ENCODE data around the gene ABHD6.

The ABHD6 gene

GRCh38 chr3:58292866-58293265 lies 55.3 kb downstream of the ABHD6 start:
- TF ChIP-seq YY1 (IDR thresholded peaks at IDR 0.05; ENCODE audit: low read depth) (no peak), NFIC (IDR thresholded peaks at IDR 0.05) (no peak), ZBTB7A (IDR thresholded peaks at IDR 0.05; ENCODE audit: low read depth) (no peak), REST (IDR thresholded peaks at IDR 0.05; ENCODE audit: low read depth) (no peak), TAF1 (IDR thresholded peaks at IDR 0.05; ENCODE audit: low read depth) (no peak)

GRCh38 chr3:58293516-58293915 lies 55.9 kb downstream of the ABHD6 start:
- no peak for TF ChIP-seq CREB1 (IDR thresholded peaks at IDR 0.05; ENCODE audit: low read depth)
- TF ChIP-seq FOXM1 (IDR thresholded peaks at IDR 0.05; ENCODE audit: borderline replicate concordance, low read depth), result no peak
- no peak for TF ChIP-seq REST (IDR thresholded peaks at IDR 0.05; ENCODE audit: low read depth)
- TF ChIP-seq TEAD4 (IDR thresholded peaks at IDR 0.05), result no peak
- TF ChIP-seq EP300 (IDR thresholded peaks at IDR 0.05; ENCODE audit: borderline replicate concordance), result no peak
- TF ChIP-seq YY1 (IDR thresholded peaks at IDR 0.05; ENCODE audit: low read depth), result no peak
- TF ChIP-seq TAF1 (IDR thresholded peaks at IDR 0.05; ENCODE audit: low read depth), result no peak
- no peak for TF ChIP-seq ZBTB7A (IDR thresholded peaks at IDR 0.05; ENCODE audit: low read depth)
- TF ChIP-seq NFIC (IDR thresholded peaks at IDR 0.05), result no peak
- no peak for TF ChIP-seq RAD21 (IDR thresholded peaks at IDR 0.05; ENCODE audit: low read depth)
- TF ChIP-seq TCF12 (IDR thresholded peaks at IDR 0.05; ENCODE audit: low read depth), result no peak
- TF ChIP-seq MAX (IDR thresholded peaks at IDR 0.05), result no peak
- TF ChIP-seq USF1 (IDR thresholded peaks at IDR 0.05), result no peak

GRCh38 chr3:58296269-58296668 lies 58.7 kb downstream of the ABHD6 start:
- no peak for TF ChIP-seq TCF12 (IDR thresholded peaks at IDR 0.05; ENCODE audit: low read depth)
- no peak for TF ChIP-seq CEBPB (IDR thresholded peaks at IDR 0.05)
- TF ChIP-seq EP300 (IDR thresholded peaks at IDR 0.05; ENCODE audit: borderline replicate concordance), result no peak
- TF ChIP-seq MAX (IDR thresholded peaks at IDR 0.05), result no peak
- TF ChIP-seq TAF1 (IDR thresholded peaks at IDR 0.05; ENCODE audit: low read depth), result no peak
- no peak for TF ChIP-seq EGR1 (IDR thresholded peaks at IDR 0.05)
- no peak for TF ChIP-seq NFIC (IDR thresholded peaks at IDR 0.05)
- no peak for TF ChIP-seq TEAD4 (IDR thresholded peaks at IDR 0.05)
- TF ChIP-seq ZBTB7A (IDR thresholded peaks at IDR 0.05; ENCODE audit: low read depth), result no peak
- no peak for TF ChIP-seq USF1 (IDR thresholded peaks at IDR 0.05)
- no peak for TF ChIP-seq FOXM1 (IDR thresholded peaks at IDR 0.05; ENCODE audit: borderline replicate concordance, low read depth)

- TF ChIP-seq CREB1 (IDR thresholded peaks at IDR 0.05; ENCODE audit: low read depth), result no peak
- TF ChIP-seq REST (IDR thresholded peaks at IDR 0.05; ENCODE audit: low read depth), result no peak
- TF ChIP-seq CEBPB (IDR thresholded peaks at IDR 0.05), result no peak
- TF ChIP-seq YY1 (IDR thresholded peaks at IDR 0.05; ENCODE audit: low read depth), result no peak
- no peak for TF ChIP-seq ZBTB7A (IDR thresholded peaks at IDR 0.05; ENCODE audit: low read depth)
- TF ChIP-seq NFIC (IDR thresholded peaks at IDR 0.05), result no peak
- TF ChIP-seq FOXM1 (IDR thresholded peaks at IDR 0.05; ENCODE audit: borderline replicate concordance, low read depth), result no peak
- no peak for TF ChIP-seq USF1 (IDR thresholded peaks at IDR 0.05)
- TF ChIP-seq TCF12 (IDR thresholded peaks at IDR 0.05; ENCODE audit: low read depth), result no peak
- TF ChIP-seq EP300 (IDR thresholded peaks at IDR 0.05; ENCODE audit: borderline replicate concordance), result no peak
Observed at GRCh38 chr3:58296843-58297242, 59.3 kb downstream of the ABHD6 start.
